Kidney (tissue), 14 donors: Measurements from ENCODE around the gene NINJ1. TPM values are rescaled to one million over a fixed set of nuclear protein-coding genes. Genes with fewer than 3 reads are reported as not detected.

ENCODE experiments used
- DNase-seq, 5 donors: peaks; one replicate each; pipeline ENCODE4 v3.0.0-alpha.2; 2013 to 2020
- FAIRE-seq: peaks from 2 replicates; lab custom pipeline; 2012; peaks lifted over from hg19 to GRCh38; lab: Jason Lieb, UNC
- H3K27ac ChIP-seq, 2 donors: one replicate each; pipeline ENCODE4 v1.7.0; 2013; ENCODE audit warnings: low read depth in 2 of 2, low read length in 2 of 2, inconsistent platforms in 1 of 2
- H3K27me3 ChIP-seq: one replicate; pipeline ENCODE4 v1.7.1; 2013; ENCODE audit warnings: low read length, inconsistent platforms; ENCODE audit not compliant: control insufficient read depth, insufficient read depth
- H3K36me3 ChIP-seq, 3 donors: one replicate each; pipeline versions ENCODE4 v1.7.0 to v1.7.1; 2013; ENCODE audit warnings: low read length in 3 of 3, control low read depth in 1 of 3, inconsistent platforms in 1 of 3; ENCODE audit not compliant: insufficient read depth in 3 of 3, control insufficient read depth in 2 of 3
- H3K4me1 ChIP-seq, 3 donors: one replicate each; pipeline versions ENCODE4 v1.7.0 to v1.7.1; 2013; ENCODE audit warnings: low read length in 3 of 3, inconsistent platforms in 1 of 3, low read depth in 1 of 3; ENCODE audit not compliant: control insufficient read depth in 2 of 3, insufficient read depth in 2 of 3
- H3K4me3 ChIP-seq, 3 donors: one replicate each; pipeline versions ENCODE4 v1.7.0 to v1.8.1; 2013; ENCODE audit warnings: low read length in 3 of 3, control low read depth in 1 of 3, inconsistent platforms in 1 of 3
- H3K9ac ChIP-seq, 3 donors: one replicate each; pipeline versions ENCODE4 v1.7.0 to v1.7.1; 2013; ENCODE audit warnings: low read length in 3 of 3, control low read depth in 1 of 3, inconsistent platforms in 1 of 3
- H3K9me3 ChIP-seq, 3 donors: one replicate each; pipeline versions ENCODE4 v1.7.0 to v1.7.1; 2013; ENCODE audit warnings: low read length in 3 of 3, control low read depth in 1 of 3, inconsistent platforms in 1 of 3; ENCODE audit not compliant: control insufficient read depth in 2 of 3, insufficient read depth in 1 of 3
- intact Hi-C: fragments of 100-400 bp; cut with DNase I; formaldehyde crosslinking; loops from one replicate; pipeline ENCODE4 v1.11.1; 2022
- polyA plus RNA-seq: library from polyadenylated mRNA; stranded (reverse); fragments of 350-450 nt; fragmentation: Illumina TruSeq; extraction: RNeasy Lipid Tissue Mini Kit (QIAGEN cat#74804); gene quantifications from one replicate; pipeline ENCODE4 v1.2.3, GENCODE V29; 2014; ENCODE audit warnings: low read depth, low replicate concordance; ENCODE audit not compliant: insufficient read depth
- total RNA-seq: library from RNA; stranded (reverse); fragmentation: NEBNext Ultra II Directional; extraction: Animal tissue kit (Norgen Biotek cat#: 25700); gene quantifications from one replicate; pipeline ENCODE4 v1.2.1, GENCODE V29; 2021
- TF ChIP-seq, protein P1 (sequence below): IDR thresholded peaks from 3 replicates; pipeline ENCODE4 v1.5.1; 2012; ENCODE audit warnings: mild to moderate bottlenecking, moderate library complexity, borderline replicate concordance; ENCODE audit not compliant: insufficient read depth; ENCODE audit errors: extremely low read depth
- donor health status: control.
- donor health status: control.
- donor health status: control.
- donor health status: control.
- donor health status: control.
- donor health status: DM: yes; HTN: yes; CAD: no.
- donor health status: Normal renal cell carcinoma (clear cell type).

NINJ1 gene
- total and polyA plus RNA-seq, 2 donors from 2014 or later: 56.3 to 149 TPM

DNA sequence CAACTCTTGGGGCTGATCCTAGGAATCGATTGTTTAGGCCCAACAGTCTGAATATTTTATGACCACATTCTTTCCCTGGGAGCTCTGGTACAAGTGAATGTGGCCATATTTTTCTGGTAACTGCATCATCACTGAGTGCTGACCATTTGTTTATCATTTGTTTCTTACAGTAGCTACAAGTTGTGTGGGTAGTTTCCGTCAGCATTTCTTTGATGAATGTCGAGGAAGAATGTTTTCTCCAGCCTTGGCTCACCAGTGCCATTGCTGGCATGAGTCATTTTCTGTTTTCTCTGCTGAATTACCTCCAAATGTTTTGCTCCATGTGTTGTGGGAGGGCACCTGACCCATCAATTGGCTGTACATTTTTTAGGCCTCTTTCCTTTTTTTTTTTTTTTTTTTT, 52.1 kb downstream of the NINJ1 start:
- intact Hi-C loops: no loop called here

DNA sequence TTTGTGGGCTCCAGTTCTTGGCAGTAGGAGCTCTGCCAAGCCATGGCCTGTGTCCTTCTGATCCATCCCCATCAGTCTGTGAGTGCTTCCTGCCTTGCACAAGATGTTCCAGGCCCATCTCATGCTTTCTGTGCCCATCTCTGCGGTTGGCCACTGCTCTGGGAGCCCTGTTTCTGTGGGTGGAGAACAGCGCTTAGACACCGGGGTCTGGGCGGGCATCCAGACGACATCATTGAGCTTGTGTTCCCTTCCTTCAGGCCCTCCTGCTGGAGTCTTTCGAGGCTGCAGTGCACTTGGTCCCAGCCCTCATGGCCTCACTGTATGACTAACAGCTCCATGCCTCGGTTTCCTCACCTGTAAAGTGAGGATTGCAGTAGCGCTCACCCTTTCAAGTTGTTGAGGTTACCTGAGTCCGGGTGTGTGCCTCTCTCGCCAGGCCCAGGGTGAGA, 52.9 kb downstream of the NINJ1 start:
- H3K4me1 ChIP-seq: no peaks in the 10 kb centered on the region
- FAIRE-seq (no peak), DNase-seq (peak in 2 of 5 donors; percentile 30 to 31)
- no peaks in the 10 kb centered on the region for H3K9me3 ChIP-seq
- no peak overlapping the region for H3K4me3 ChIP-seq
- TF ChIP-seq, protein P1, sequence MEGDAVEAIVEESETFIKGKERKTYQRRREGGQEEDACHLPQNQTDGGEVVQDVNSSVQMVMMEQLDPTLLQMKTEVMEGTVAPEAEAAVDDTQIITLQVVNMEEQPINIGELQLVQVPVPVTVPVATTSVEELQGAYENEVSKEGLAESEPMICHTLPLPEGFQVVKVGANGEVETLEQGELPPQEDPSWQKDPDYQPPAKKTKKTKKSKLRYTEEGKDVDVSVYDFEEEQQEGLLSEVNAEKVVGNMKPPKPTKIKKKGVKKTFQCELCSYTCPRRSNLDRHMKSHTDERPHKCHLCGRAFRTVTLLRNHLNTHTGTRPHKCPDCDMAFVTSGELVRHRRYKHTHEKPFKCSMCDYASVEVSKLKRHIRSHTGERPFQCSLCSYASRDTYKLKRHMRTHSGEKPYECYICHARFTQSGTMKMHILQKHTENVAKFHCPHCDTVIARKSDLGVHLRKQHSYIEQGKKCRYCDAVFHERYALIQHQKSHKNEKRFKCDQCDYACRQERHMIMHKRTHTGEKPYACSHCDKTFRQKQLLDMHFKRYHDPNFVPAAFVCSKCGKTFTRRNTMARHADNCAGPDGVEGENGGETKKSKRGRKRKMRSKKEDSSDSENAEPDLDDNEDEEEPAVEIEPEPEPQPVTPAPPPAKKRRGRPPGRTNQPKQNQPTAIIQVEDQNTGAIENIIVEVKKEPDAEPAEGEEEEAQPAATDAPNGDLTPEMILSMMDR: no peak
- no peaks in the 10 kb centered on the region for H3K36me3 ChIP-seq
- intact Hi-C loops: no loop called here
- H3K27me3 ChIP-seq: no peaks in the 10 kb centered on the region
- H3K9ac ChIP-seq: no peak overlapping the region
- H3K27ac ChIP-seq: no peak overlapping the region

More for the DNA sequence above, 52.1 kb downstream of the NINJ1 start:
- no peak overlapping the region for H3K9ac ChIP-seq
- H3K36me3 ChIP-seq: no peaks in the 10 kb centered on the region
- no peaks in the 10 kb centered on the region for H3K27me3 ChIP-seq
- H3K9me3 ChIP-seq: no peaks in the 10 kb centered on the region
- DNase-seq: peak in 2 of 5 donors; percentile 5 to 16
- H3K27ac ChIP-seq: no peak overlapping the region
- no peak for FAIRE-seq
- TF ChIP-seq, protein P1: no peak
- H3K4me1 ChIP-seq: no peaks in the 10 kb centered on the region
- no peak overlapping the region for H3K4me3 ChIP-seq

DNA sequence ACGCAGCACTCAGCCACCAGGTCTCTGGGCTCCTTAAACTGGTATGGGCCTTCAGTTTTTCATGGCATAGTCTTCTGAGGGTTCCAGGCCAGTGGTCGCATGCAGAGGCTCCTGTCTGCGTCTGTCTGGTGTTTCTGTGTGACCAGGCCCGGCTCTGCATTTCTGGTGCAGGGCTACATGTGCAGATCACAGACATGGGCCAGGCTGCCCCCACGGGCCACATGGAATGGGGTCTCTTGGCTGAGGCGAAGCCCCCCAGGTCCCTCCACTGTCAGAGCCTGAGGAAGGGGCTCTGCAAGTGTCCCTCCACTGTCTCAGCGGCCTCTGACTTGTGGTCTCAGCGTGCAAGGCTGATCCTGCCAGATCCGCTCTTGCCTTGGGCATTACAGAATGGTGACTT, 53.6 kb downstream of the NINJ1 start:
- Histone ChIP-seq H3K4me3 (no peak overlapping the region), H3K9ac (no peak overlapping the region), H3K27me3 (no peaks in the 10 kb centered on the region), H3K36me3 (no peaks in the 10 kb centered on the region), H3K27ac (no peak overlapping the region), H3K9me3 (no peaks in the 10 kb centered on the region), H3K4me1 (no peaks in the 10 kb centered on the region)
- DNase-seq (peak in 3 of 5 donors; percentile 7 to 60 (median 35)), FAIRE-seq (no peak)
- TF ChIP-seq, protein P1: no peak
- intact Hi-C loops: no loop called here

DNA sequence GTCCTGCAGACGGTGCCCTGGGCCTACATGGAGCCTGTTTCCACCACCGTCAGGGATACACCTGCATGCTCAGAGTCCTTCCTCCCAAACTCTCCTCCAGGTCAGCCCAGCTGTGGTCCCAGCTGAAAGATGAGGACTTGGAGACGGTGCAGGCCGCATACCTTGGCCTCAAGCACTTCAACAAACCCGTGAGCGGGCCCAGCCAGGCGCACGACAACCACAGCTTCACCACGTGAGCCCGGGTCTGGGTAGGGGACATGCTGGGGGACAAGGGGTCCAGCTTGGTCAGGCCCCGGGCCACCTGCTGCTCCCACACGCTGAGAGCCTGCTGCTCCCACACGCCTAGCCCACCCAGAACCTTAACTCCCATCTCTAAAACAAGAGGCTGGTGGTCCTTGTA, 54.7 kb downstream of the NINJ1 start:
- FAIRE-seq: no peak
- Histone ChIP-seq H3K9me3 (no peaks in the 10 kb centered on the region), H3K9ac (no peak overlapping the region), H3K36me3 (no peaks in the 10 kb centered on the region), H3K4me1 (no peaks in the 10 kb centered on the region), H3K4me3 (no peak overlapping the region), H3K27ac (no peak overlapping the region), H3K27me3 (no peaks in the 10 kb centered on the region)
- intact Hi-C loops: no loop called here
- TF ChIP-seq, protein P1: no peak
- DNase-seq: peak in 2 of 5 donors; percentile 31 to 53
